Measurements from ENCODE around the gene COA3.

Gene COA3

DNA sequence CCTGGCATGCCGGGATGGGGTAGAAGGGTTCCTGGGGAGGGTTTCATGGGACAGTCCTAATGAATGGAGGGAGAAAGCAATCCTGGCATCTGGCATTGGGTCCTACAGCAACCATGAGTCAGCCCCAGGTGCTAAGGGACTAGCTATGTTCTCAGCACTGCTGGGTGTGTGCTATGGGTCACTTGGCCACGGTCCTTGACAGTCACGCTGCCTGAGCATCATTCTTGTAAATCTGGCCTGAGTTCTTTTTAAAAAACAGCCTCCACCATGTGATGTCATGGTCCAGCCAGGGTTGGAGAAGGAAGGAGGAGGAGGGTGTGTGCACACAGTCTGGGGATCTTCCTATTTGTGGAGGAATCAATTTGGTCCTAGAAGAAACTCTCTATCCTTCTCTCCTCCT, 43.7 kb downstream of the COA3 start:
- DNase-seq (ENCODE audit: low read depth in 3 of 3, low spot score in 1 of 3): no peak

DNA sequence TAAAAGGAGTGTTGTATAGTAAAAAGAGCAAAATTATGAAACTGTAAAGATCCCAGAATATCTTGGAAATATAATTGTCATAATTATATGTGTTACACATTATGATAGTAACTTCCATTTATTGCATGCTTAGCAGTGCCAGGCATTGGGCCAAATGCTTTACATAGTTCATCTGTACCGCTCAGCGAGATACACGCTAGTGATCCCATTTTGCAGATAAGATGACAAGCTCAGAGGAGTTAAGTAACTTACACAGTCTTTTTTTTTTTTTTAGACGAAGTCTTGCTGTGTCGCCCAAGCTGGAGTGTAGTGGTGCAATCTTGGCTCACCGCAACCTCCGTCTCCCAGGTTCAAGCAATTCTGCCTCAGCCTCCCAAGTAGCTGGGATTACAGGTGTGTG, 46.9 kb downstream of the COA3 start:
- no peak for DNase-seq (ENCODE audit: low read depth in 3 of 3, low spot score in 1 of 3)

DNA sequence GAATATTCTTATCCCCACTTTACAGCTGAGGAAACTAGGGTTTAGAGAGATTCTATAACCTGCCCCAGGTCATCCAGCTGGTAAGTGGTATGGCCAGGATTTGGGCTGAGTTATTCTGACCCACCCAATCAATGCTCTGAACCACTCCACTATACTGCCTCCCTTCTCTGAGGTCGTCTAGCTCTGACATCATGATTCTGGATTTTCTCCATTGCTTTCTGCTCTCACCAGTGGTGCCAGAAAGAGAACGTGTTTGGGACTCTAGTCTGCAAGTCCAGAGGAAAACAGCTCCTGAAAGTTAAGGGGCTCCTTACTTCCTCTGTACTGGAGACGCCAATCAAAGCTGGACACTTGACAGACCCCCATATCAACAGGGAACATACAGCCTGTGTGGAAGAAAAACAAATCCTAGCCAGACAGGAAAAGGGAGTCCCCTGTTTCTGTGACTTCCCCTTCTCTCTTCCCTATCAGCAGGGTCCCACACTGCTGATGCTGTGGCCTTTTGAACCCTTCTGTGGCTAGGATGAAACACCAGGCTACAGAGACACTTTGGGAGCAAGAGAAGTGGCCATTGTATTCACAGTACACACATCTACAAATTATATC, 47.7 kb downstream of the COA3 start:
- no peak for DNase-seq (ENCODE audit: low read depth in 3 of 3, low spot score in 1 of 3)

DNA sequence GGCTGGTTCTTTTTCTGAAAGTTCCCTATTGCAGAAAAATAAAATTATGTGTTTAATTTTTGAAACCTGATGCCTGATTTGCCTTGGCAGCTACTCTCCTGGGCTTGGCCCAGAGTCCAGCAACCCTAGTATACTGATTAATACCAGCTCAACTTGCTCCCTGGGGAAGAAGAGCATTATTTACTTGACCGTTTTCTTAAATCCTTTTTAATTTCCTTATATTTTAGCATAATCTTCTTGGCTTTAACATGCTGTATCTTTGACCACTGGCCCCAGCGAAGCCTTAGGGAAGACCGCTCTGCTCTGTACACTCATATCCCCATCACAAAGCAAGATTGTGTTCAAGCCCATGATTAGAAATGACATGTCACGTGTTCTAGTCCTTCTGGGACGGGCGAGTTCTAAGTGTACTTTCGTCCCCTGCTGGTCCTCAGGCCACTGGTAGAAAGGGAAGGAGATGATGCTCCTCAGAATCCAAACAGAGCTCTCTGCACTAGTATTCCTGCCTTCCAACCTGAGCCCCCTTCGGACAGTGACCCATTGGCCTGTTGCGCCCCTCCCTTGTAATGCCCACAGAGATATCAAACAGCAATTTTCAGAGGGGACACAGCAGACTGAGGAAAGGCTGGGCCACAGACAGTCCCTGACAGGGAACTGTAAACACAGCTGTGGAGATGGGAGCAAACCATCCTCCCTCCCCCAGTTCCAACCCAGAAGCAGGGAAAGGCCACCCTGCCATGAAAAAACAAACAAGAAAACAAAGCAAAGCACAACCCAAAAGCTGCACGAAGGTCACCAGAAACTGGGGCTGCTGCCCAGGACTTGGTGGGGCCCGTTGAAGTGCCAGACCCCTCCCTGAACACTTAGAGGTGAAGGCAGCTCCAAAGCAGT, 49.4 kb downstream of the COA3 start:
- no peak for DNase-seq (ENCODE audit: low read depth in 3 of 3, low spot score in 1 of 3)

DNA sequence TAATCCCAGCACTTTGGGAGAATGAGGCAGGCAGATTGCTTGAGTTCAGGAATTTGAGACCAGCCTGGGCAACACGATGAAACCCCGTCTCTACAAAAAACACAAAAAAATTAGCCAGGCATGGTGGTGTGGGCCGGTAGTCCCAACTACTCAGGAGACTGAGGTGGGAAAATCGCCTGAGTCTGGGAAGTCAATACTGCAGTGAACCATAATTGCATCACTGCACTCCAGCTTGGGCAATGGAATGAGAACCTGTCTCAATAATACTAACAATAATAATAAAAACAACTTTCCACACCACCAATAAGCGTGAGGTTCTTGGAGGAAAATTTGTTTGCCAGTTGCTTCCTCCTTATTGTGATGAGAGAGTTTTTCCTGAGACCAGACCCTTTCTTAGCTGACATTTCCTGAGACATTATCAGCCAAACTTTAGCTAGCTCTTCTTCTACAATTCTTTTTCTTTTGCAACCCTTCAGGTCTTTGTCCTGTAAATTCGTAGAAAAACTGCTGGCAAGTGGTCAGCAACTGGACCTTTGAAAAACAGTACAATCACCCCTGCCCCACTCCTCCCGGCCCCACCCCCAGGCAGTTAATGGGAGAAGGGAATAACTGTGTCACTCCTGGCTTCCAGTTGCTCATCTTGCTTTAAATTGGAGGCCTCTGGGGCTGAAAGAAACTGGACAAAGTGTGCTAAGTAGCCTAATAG, 50.1 kb downstream of the COA3 start:
- DNase-seq (ENCODE audit: low read depth in 3 of 3, low spot score in 1 of 3): no peak

Data from stimulated activated CD4-positive, alpha-beta T cell treated with anti-CD3 and anti-CD28 coated beads, TNF-alpha, amount 100 ng/mL, for 1 hour (primary cell).